Adipocyte (in vitro differentiated cells): ENCODE measurements around the gene TCOF1.
A peak's percentile ranks its signal among the peaks of the same experiment; 100 is the strongest.

Experiments
- DNase-seq: peaks from one replicate; pipeline ENCODE4 v3.0.0-alpha.2; 2015; ENCODE audit warnings: low read depth
- H3K27me3 ChIP-seq: replicated peaks from 2 replicates; pipeline ENCODE4 v1.7.0; 2013; ENCODE audit warnings: mild to moderate bottlenecking, low read length, moderate library complexity; ENCODE audit not compliant: control insufficient read depth, insufficient read depth
- H3K36me3 ChIP-seq: 2 replicates; pipeline ENCODE4 v1.7.0; 2013; ENCODE audit warnings: low read length, mild to moderate bottlenecking, moderate library complexity; ENCODE audit not compliant: control insufficient read depth, insufficient read depth, severe bottlenecking
- H3K4me1 ChIP-seq: 2 replicates; pipeline ENCODE4 v1.7.0; 2013; ENCODE audit warnings: mild to moderate bottlenecking, low read length, moderate library complexity; ENCODE audit not compliant: control insufficient read depth, insufficient read depth
- H3K4me3 ChIP-seq: 2 replicates; pipeline ENCODE4 v1.7.0; 2013; ENCODE audit warnings: mild to moderate bottlenecking, low read length, moderate library complexity
- H3K9ac ChIP-seq: 2 replicates; pipeline ENCODE4 v1.7.0; 2013; ENCODE audit warnings: mild to moderate bottlenecking, low read length, moderate library complexity
- H3K9me3 ChIP-seq: 2 replicates; pipeline ENCODE4 v1.7.0; 2013; ENCODE audit warnings: mild to moderate bottlenecking, low read length, moderate library complexity; ENCODE audit not compliant: control insufficient read depth

Gene TCOF1

GRCh38 chr5:150317048-150318003 is 40.2 kb upstream of the TCOF1 start:
- DNase-seq, result peak; percentile 92
- no peaks in the 10 kb centered on the region for H3K36me3 ChIP-seq
- no peaks in the 10 kb centered on the region for H3K9me3 ChIP-seq
- H3K4me3 ChIP-seq, result no peak overlapping the region
- no peak overlapping the region for H3K9ac ChIP-seq
- H3K4me1 ChIP-seq, result peaks cover 43% of the 10 kb centered on the region
- no peaks in the 10 kb centered on the region for H3K27me3 ChIP-seq

GRCh38 chr5:150318613-150319483 is 38.6 kb upstream of the TCOF1 start:
- no peak for DNase-seq
- Histone ChIP-seq H3K9ac (no peak overlapping the region), H3K36me3 (no peaks in the 10 kb centered on the region), H3K9me3 (no peaks in the 10 kb centered on the region), H3K4me3 (no peak overlapping the region), H3K27me3 (no peaks in the 10 kb centered on the region), H3K4me1 (peaks cover 43% of the 10 kb centered on the region)

- Histone ChIP-seq H3K4me1 (peaks cover 43% of the 10 kb centered on the region), H3K27me3 (no peaks in the 10 kb centered on the region), H3K9me3 (no peaks in the 10 kb centered on the region), H3K9ac (no peak overlapping the region), H3K4me3 (no peak overlapping the region), H3K36me3 (no peaks in the 10 kb centered on the region)
- DNase-seq, result no peak
Observed at GRCh38 chr5:150319484-150319790, 38.1 kb upstream of the TCOF1 start.

GRCh38 chr5:150320044-150320613 is 37.4 kb upstream of the TCOF1 start:
- DNase-seq, result peak; percentile 78
- Histone ChIP-seq H3K27me3 (no peaks in the 10 kb centered on the region), H3K9ac (no peak overlapping the region), H3K9me3 (no peaks in the 10 kb centered on the region), H3K4me3 (no peak overlapping the region), H3K36me3 (no peaks in the 10 kb centered on the region), H3K4me1 (peaks cover 43% of the 10 kb centered on the region)

GRCh38 chr5:150321211-150321610 is 36.3 kb upstream of the TCOF1 start:
- H3K27me3 ChIP-seq, result no peaks in the 10 kb centered on the region
- H3K36me3 ChIP-seq, result no peaks in the 10 kb centered on the region
- no peaks in the 10 kb centered on the region for H3K9me3 ChIP-seq
- H3K4me3 ChIP-seq, result no peak overlapping the region
- H3K4me1 ChIP-seq, result peaks cover 43% of the 10 kb centered on the region
- no peak overlapping the region for H3K9ac ChIP-seq
- no peak for DNase-seq

- Histone ChIP-seq H3K36me3 (no peaks in the 10 kb centered on the region), H3K9me3 (no peaks in the 10 kb centered on the region), H3K4me1 (peaks cover 42% of the 10 kb centered on the region), H3K27me3 (no peaks in the 10 kb centered on the region), H3K4me3 (no peak overlapping the region), H3K9ac (no peak overlapping the region)
- no peak for DNase-seq
Observed at GRCh38 chr5:150321784-150322183, 35.7 kb upstream of the TCOF1 start.

- peaks cover 37% of the 10 kb centered on the region for H3K4me1 ChIP-seq
- DNase-seq, result no peak
- no peaks in the 10 kb centered on the region for H3K9me3 ChIP-seq
- H3K36me3 ChIP-seq, result no peaks in the 10 kb centered on the region
- no peak overlapping the region for H3K9ac ChIP-seq
- no peak overlapping the region for H3K4me3 ChIP-seq
- no peaks in the 10 kb centered on the region for H3K27me3 ChIP-seq
Observed at GRCh38 chr5:150322202-150322601, 35.3 kb upstream of the TCOF1 start.

- no peak for DNase-seq
Observed at GRCh38 chr5:150323092-150323491, 34.4 kb upstream of the TCOF1 start.

GRCh38 chr5:150323819-150324218 is 33.7 kb upstream of the TCOF1 start:
- Histone ChIP-seq H3K9me3 (no peaks in the 10 kb centered on the region), H3K4me1 (peaks cover 27% of the 10 kb centered on the region), H3K4me3 (no peak overlapping the region), H3K9ac (no peak overlapping the region), H3K27me3 (peaks cover 4% of the 10 kb centered on the region), H3K36me3 (no peaks in the 10 kb centered on the region)
- DNase-seq, result no peak

More at GRCh38 chr5:150323092-150323491, 34.4 kb upstream of the TCOF1 start:
- Histone ChIP-seq H3K36me3 (no peaks in the 10 kb centered on the region), H3K4me3 (no peak overlapping the region), H3K9ac (no peak overlapping the region), H3K9me3 (no peaks in the 10 kb centered on the region), H3K27me3 (peaks cover 4% of the 10 kb centered on the region), H3K4me1 (peaks cover 29% of the 10 kb centered on the region)

- Histone ChIP-seq H3K27me3 (peaks cover 4% of the 10 kb centered on the region), H3K4me1 (peaks cover 25% of the 10 kb centered on the region), H3K9me3 (no peaks in the 10 kb centered on the region), H3K4me3 (no peak overlapping the region), H3K9ac (no peak overlapping the region), H3K36me3 (no peaks in the 10 kb centered on the region)
- DNase-seq, result no peak
Observed at GRCh38 chr5:150325426-150325825, 32.1 kb upstream of the TCOF1 start.

- DNase-seq, result no peak
- H3K27me3 ChIP-seq, result peaks cover 4% of the 10 kb centered on the region
Observed at GRCh38 chr5:150326707-150327106, 30.8 kb upstream of the TCOF1 start.

More at GRCh38 chr5:150326707-150327106, 30.8 kb upstream of the TCOF1 start:
- Histone ChIP-seq H3K4me3 (no peak overlapping the region), H3K9ac (no peak overlapping the region), H3K36me3 (no peaks in the 10 kb centered on the region), H3K9me3 (no peaks in the 10 kb centered on the region), H3K4me1 (peaks cover 20% of the 10 kb centered on the region)
